Measurements from ENCODE around the gene STPG2.

- no peak for TF ChIP-seq SUZ12 (IDR thresholded peaks at IDR 0.05)
- no peak for TF ChIP-seq FOXK2 (IDR thresholded peaks at IDR 0.05)
- TF ChIP-seq BHLHE40 (IDR thresholded peaks at IDR 0.05; ENCODE audit: borderline replicate concordance): no peak
- TF ChIP-seq HDGF (IDR thresholded peaks at IDR 0.05; ENCODE audit: borderline replicate concordance): no peak
These were observed 263.3 kb downstream of the STPG2 start for GRCh38 chr4:97879942-97880341.

Data from HEK293T (cell line).